ENCODE measurements around the gene LAMTOR1. TPM values are rescaled to one million over a fixed set of nuclear protein-coding genes. Genes with fewer than 3 reads are reported as not detected.

The LAMTOR1 gene
- total RNA-seq, 1 donor from 2014 or later: 100 TPM

DNA sequence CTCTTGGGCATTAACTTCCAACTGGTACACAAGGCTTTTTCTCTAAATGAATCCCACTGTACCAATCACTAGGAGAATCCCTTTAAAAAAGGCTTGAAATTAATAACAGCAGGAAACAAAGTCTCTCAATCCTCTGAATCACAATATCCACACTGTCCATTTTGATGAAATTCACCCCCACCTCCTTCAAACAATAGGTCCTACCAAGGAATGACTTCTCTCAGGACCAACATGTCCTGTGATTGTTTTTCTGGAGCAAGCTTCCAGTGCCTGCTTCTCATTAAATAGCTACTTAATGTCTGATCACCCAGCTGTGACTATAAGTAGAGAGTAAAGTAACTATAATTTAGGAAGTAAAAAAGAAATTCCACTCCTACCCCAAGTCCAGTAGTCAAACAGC, 35.8 kb downstream of the LAMTOR1 start:
- H3K4me3 ChIP-seq: no peak overlapping the region
- DNase-seq (no peak), ATAC-seq (no peak)
- no peak overlapping the region for H3K27ac ChIP-seq
- H3K9me3 ChIP-seq: no peaks in the 10 kb centered on the region
- no peaks in the 10 kb centered on the region for H3K27me3 ChIP-seq
- no peaks in the 10 kb centered on the region for H3K36me3 ChIP-seq
- intact Hi-C loops (cut with DNase I): no loop called here
- H3K4me1 ChIP-seq: peaks cover 51% of the 10 kb centered on the region
- TF ChIP-seq, protein P1, sequence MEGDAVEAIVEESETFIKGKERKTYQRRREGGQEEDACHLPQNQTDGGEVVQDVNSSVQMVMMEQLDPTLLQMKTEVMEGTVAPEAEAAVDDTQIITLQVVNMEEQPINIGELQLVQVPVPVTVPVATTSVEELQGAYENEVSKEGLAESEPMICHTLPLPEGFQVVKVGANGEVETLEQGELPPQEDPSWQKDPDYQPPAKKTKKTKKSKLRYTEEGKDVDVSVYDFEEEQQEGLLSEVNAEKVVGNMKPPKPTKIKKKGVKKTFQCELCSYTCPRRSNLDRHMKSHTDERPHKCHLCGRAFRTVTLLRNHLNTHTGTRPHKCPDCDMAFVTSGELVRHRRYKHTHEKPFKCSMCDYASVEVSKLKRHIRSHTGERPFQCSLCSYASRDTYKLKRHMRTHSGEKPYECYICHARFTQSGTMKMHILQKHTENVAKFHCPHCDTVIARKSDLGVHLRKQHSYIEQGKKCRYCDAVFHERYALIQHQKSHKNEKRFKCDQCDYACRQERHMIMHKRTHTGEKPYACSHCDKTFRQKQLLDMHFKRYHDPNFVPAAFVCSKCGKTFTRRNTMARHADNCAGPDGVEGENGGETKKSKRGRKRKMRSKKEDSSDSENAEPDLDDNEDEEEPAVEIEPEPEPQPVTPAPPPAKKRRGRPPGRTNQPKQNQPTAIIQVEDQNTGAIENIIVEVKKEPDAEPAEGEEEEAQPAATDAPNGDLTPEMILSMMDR (IDR thresholded peaks at IDR 0.05): no peak

- peaks cover 47% of the 10 kb centered on the region for H3K4me1 ChIP-seq
- no peaks in the 10 kb centered on the region for H3K9me3 ChIP-seq
- H3K27ac ChIP-seq: no peak overlapping the region
These were observed 36.2 kb downstream of the LAMTOR1 start for GRCh38 chr11:72066855-72067254.

GRCh38 chr11:72061739-72062396, 41.2 kb downstream of the LAMTOR1 start:
- Histone ChIP-seq H3K4me1 (peaks cover 7% of the 10 kb centered on the region), H3K27me3 (no peaks in the 10 kb centered on the region), H3K27ac (no peak overlapping the region), H3K4me3 (no peak overlapping the region), H3K36me3 (no peaks in the 10 kb centered on the region), H3K9me3 (no peaks in the 10 kb centered on the region)
- TF ChIP-seq, protein P1 (IDR thresholded peaks at IDR 0.05): no peak
- DNase-seq (no peak), ATAC-seq (no peak)
- intact Hi-C loops (cut with DNase I): no loop called here

More at GRCh38 chr11:72066855-72067254, 36.2 kb downstream of the LAMTOR1 start:
- intact Hi-C loops (cut with DNase I): no loop called here
- Histone ChIP-seq H3K4me3 (no peak overlapping the region), H3K27me3 (no peaks in the 10 kb centered on the region), H3K36me3 (no peaks in the 10 kb centered on the region)
- TF ChIP-seq, protein P1 (IDR thresholded peaks at IDR 0.05): no peak
- ATAC-seq (no peak), DNase-seq (no peak)

- no peak for DNase-seq
- intact Hi-C loops (cut with DNase I): no loop called here
- no peak overlapping the region for H3K4me3 ChIP-seq
- H3K27ac ChIP-seq: no peak overlapping the region
- no peaks in the 10 kb centered on the region for H3K27me3 ChIP-seq
- TF ChIP-seq, protein P1 (IDR thresholded peaks at IDR 0.05): no peak
- no peaks in the 10 kb centered on the region for H3K36me3 ChIP-seq
- ATAC-seq: no peak
- no peaks in the 10 kb centered on the region for H3K9me3 ChIP-seq
- no peaks in the 10 kb centered on the region for H3K4me1 ChIP-seq
These were observed 44.6 kb downstream of the LAMTOR1 start for GRCh38 chr11:72058416-72059034.

GRCh38 chr11:72048766-72049460, 54.2 kb downstream of the LAMTOR1 start:
- intact Hi-C loops (cut with DNase I): no loop called here

More at GRCh38 chr11:72048766-72049460, 54.2 kb downstream of the LAMTOR1 start:
- DNase-seq: no peak
- H3K27ac ChIP-seq: no peak overlapping the region
- no peaks in the 10 kb centered on the region for H3K27me3 ChIP-seq
- TF ChIP-seq, protein P1 (IDR thresholded peaks at IDR 0.05): no peak
- H3K9me3 ChIP-seq: no peaks in the 10 kb centered on the region
- no peak for ATAC-seq
- peaks cover 12% of the 10 kb centered on the region for H3K36me3 ChIP-seq
- H3K4me3 ChIP-seq: no peak overlapping the region
- peaks cover 8% of the 10 kb centered on the region for H3K4me1 ChIP-seq

Small RNA genes lying within 50 kb of the gene (microRNA-seq; reads per million reads assigned to microRNA genes)
- gene MIR3165 (ENCODE audit: borderline microRNAs expressed): not detected

Other genes with a start within 250 kb of the LAMTOR1 start
- gene DEFB131B, start 224.8 kb downstream of the LAMTOR1 start, total RNA-seq: not detected
- gene XNDC1N, start 174.7 kb downstream of the LAMTOR1 start, total RNA-seq: 7.0 TPM
- 26.8 TPM for gene RNF121, start 174.3 kb downstream of the LAMTOR1 start, total RNA-seq
- gene IL18BP, start 104.4 kb downstream of the LAMTOR1 start, total RNA-seq: 21.5 TPM
- 192 TPM for gene NUMA1, start 22.8 kb downstream of the LAMTOR1 start, total RNA-seq
- 6.8 TPM for gene LRRC51, start 22.4 kb downstream of the LAMTOR1 start, total RNA-seq
- not detected for gene TOMT, start 2.6 kb upstream of the LAMTOR1 start, total RNA-seq
- gene ANAPC15, start 9.4 kb upstream of the LAMTOR1 start, total RNA-seq: 25.2 TPM
- gene FOLR3, start 32.4 kb upstream of the LAMTOR1 start, total RNA-seq: 29.0 TPM
- gene FOLR1, start 88.8 kb upstream of the LAMTOR1 start, total RNA-seq: 163 TPM
- 22.8 TPM for gene FOLR2, start 113.5 kb upstream of the LAMTOR1 start, total RNA-seq
- 146 TPM for gene INPPL1, start 121.5 kb upstream of the LAMTOR1 start, total RNA-seq
- gene PHOX2A, start 140.9 kb upstream of the LAMTOR1 start, total RNA-seq: not detected